Suprapubic skin (tissue), 3 donors: ENCODE data around the gene MSX2.

Experiments
- POLR2A ChIP-seq, 2 donors: fragments of 450-650 bp; IDR thresholded peaks; one replicate each; pipeline ENCODE4 v1.6.1; 2017; ENCODE audit warnings: antibody characterized with exemption in 2 of 2, mild to moderate bottlenecking in 2 of 2, moderate library complexity in 2 of 2
- TF ChIP-seq, protein P1 (sequence below), 2 donors: fragments of 200-600 bp in 1 of 2; fragments of 450-650 bp in 1 of 2; sonication (generic) in 1 of 2; IDR thresholded peaks; one replicate each; pipeline ENCODE4 v1.5.1; 2016 to 2019; ENCODE audit warnings: antibody characterized with exemption in 2 of 2, mild to moderate bottlenecking in 1 of 2, moderate library complexity in 1 of 2

DNA sequence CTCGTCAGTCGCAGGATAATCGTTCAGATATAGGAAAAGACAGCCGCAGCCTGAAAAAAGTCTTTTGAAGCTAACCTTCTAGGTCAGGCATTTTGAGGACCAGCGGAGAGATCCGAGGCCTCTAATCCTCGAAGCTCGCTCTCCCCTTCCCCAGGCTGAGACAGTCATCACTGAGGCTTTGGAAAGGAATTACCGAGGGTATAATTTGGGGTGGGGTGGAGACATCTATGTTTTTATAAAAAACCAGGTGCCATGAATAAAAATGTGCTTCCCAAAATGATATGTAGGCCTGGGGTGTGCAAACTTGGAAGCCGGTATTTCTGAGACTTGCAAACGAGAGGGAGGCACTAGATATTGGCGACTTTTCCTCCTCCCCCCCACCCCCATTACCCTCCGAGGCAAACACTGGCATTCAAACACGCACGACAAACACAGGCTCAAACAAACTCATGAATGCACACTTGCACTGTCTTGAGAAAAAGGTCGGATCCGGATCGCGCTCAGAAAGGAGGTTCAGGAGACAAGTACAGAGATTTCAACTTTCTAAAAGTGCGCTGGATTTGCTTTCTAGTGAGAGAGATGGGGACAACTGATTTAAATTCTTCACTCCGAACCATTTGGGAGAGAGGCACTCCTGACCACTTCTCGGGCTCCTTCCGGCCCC lies 935 bp upstream of the MSX2 start:
- TF ChIP-seq, protein P1, sequence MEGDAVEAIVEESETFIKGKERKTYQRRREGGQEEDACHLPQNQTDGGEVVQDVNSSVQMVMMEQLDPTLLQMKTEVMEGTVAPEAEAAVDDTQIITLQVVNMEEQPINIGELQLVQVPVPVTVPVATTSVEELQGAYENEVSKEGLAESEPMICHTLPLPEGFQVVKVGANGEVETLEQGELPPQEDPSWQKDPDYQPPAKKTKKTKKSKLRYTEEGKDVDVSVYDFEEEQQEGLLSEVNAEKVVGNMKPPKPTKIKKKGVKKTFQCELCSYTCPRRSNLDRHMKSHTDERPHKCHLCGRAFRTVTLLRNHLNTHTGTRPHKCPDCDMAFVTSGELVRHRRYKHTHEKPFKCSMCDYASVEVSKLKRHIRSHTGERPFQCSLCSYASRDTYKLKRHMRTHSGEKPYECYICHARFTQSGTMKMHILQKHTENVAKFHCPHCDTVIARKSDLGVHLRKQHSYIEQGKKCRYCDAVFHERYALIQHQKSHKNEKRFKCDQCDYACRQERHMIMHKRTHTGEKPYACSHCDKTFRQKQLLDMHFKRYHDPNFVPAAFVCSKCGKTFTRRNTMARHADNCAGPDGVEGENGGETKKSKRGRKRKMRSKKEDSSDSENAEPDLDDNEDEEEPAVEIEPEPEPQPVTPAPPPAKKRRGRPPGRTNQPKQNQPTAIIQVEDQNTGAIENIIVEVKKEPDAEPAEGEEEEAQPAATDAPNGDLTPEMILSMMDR (IDR thresholded peaks at IDR 0.05) = no peak
- no peak for TF ChIP-seq POLR2A (IDR thresholded peaks at IDR 0.05)
